ENCODE results near the gene CWC27. TPM values are rescaled to one million over a fixed set of nuclear protein-coding genes. Genes with fewer than 3 reads are reported as not detected.

CWC27 gene
- total RNA-seq, 1 donor from 2014 or later, result 29.3 TPM

DNA sequence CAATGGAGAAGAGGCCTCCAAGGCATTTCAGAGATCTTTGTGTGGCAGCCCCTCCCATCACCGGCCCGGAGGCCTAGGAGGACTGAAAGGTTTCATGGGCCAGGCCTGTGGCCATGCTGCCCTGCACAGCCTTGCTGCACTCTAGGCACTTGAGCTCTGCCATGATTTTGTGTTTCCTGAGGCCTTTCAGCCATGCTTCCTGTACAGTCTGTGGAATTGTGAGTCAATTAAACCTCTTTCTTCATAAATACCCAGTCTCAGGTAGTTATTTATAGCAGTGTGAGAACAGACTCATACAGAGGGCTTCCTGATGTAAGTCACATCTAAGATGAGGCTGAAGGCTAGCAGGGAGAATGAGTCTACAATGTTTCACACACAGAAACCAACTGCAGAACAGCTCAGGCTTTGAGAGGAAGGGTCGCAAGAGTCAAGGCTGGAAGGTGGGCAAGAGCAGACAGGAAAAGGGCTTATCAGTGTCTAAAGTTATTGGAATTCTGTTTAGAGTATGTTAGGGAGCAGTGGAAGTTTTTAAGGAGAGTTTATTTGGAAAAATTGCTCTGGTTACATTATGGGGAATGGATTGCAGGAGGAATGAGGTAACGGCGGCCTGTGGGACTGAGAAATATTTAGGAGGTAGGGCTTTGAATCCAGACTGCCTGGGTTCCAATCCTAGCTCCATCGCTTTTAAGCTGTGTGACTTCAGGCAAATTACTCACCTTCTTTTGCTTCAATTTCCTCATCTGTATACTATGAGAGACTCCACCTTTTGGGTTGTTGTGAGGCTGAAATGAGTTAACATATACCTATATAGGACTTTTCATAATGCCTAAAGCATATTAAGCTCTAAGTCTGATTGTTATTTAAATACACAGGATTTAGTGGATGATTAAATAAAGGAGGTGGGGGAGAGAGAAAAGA lies 291.2 kb downstream of the CWC27 start:
- peaks cover 3% of the 10 kb centered on the region for H3K27me3 Mint-ChIP-seq (ENCODE audit: unreplicated experiment)
- no peak for TF ChIP-seq CTCF (IDR thresholded peaks at IDR 0.05; ENCODE audit: unreplicated experiment)
- no peak for DNase-seq (ENCODE audit: low spot score)
- H3K4me1 Mint-ChIP-seq (ENCODE audit: unreplicated experiment), result peaks cover 2% of the 10 kb centered on the region
- H3K27ac Mint-ChIP-seq (ENCODE audit: unreplicated experiment), result no peak overlapping the region
- H3K4me3 Mint-ChIP-seq (ENCODE audit: unreplicated experiment), result no peak overlapping the region
- no peaks in the 10 kb centered on the region for H3K36me3 Mint-ChIP-seq (ENCODE audit: low read depth, unreplicated experiment)
- no peaks in the 10 kb centered on the region for H3K9me3 Mint-ChIP-seq (ENCODE audit: unreplicated experiment)

DNA sequence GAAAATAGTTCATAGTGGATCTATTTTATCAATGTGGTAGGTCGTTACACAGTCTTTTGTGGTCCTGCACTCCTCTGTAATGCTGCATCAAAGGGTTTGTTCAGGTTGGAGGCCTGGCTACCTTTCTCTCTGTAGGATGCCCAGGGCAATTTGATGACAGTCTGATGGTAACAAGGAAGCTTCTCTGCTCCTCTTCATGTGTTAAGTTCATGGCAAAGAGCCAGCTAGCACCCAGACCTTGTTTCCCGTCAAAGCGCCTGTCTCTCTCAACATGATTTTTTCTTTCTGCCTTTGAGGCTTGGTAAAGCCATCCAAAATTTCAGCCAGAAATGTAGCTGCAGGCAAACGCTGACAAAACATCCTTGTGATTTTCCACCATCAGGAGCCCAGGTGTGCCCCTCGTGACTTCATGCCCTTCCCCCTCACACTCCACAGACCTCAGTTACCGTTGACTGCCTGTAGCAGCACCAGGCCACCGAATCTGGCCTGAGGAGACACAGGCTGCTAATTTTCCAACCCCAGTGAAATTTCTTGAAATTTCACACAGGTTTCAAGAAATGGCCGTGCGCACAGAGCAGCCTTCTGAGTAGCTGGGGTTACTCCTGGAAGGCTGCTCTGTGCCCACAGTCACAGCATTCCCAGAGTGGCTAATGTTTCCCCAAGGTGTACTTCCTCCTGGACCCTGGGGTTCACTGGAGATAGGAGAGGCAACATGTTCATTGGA lies 292.7 kb downstream of the CWC27 start:
- TF ChIP-seq CTCF (IDR thresholded peaks at IDR 0.05; ENCODE audit: unreplicated experiment), result no peak
- Mint-ChIP-seq H3K9me3 (ENCODE audit: unreplicated experiment) (no peaks in the 10 kb centered on the region), H3K27me3 (ENCODE audit: unreplicated experiment) (peaks cover 3% of the 10 kb centered on the region), H3K4me1 (ENCODE audit: unreplicated experiment) (peaks cover 6% of the 10 kb centered on the region), H3K4me3 (ENCODE audit: unreplicated experiment) (no peak overlapping the region), H3K27ac (ENCODE audit: unreplicated experiment) (no peak overlapping the region), H3K36me3 (ENCODE audit: low read depth, unreplicated experiment) (no peaks in the 10 kb centered on the region)
- DNase-seq (ENCODE audit: low spot score), result no peak

GRCh38 chr5:65061974-65062353 lies 293.2 kb downstream of the CWC27 start:
- H3K36me3 Mint-ChIP-seq (ENCODE audit: low read depth, unreplicated experiment), result no peaks in the 10 kb centered on the region
- DNase-seq (ENCODE audit: low spot score), result no peak
- no peak for TF ChIP-seq CTCF (IDR thresholded peaks at IDR 0.05; ENCODE audit: unreplicated experiment)
- H3K4me3 Mint-ChIP-seq (ENCODE audit: unreplicated experiment), result no peak overlapping the region
- H3K27ac Mint-ChIP-seq (ENCODE audit: unreplicated experiment), result peak overlapping the region; percentile 7
- no peaks in the 10 kb centered on the region for H3K9me3 Mint-ChIP-seq (ENCODE audit: unreplicated experiment)
- H3K27me3 Mint-ChIP-seq (ENCODE audit: unreplicated experiment), result peaks cover 2% of the 10 kb centered on the region
- peaks cover 6% of the 10 kb centered on the region for H3K4me1 Mint-ChIP-seq (ENCODE audit: unreplicated experiment)

DNA sequence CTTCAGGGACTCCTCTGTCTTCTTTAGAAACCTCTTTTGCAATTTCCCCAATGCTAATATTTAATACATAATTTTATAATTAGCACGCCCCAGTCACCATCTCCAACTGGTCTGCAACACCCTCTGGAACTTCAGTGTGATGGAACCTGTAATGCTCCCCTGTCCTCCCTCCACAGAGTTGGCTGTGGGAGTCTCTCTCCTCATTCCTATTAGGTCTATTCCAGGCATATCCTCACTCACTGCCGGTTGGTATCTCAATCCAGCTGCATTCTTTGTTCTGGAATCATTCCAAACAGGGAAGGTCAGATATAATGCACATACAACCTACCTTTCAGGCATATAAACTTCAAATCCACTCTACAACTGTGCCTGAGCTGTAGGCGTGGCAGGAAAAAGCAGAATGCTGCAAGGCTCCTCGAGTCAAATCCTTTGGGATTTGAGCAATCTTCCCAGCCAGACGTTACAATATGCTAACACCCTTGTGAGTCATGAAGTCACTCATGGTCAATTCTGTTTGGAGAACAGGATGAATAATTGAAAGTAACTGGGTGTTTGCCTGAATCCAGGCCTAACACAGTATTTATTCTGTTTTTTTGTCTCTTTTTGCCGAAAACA lies 293.8 kb downstream of the CWC27 start:
- no peak for DNase-seq (ENCODE audit: low spot score)
- H3K27ac Mint-ChIP-seq (ENCODE audit: unreplicated experiment), result no peak overlapping the region

More for the DNA sequence above, 293.8 kb downstream of the CWC27 start:
- H3K9me3 Mint-ChIP-seq (ENCODE audit: unreplicated experiment), result no peaks in the 10 kb centered on the region
- H3K4me1 Mint-ChIP-seq (ENCODE audit: unreplicated experiment), result peaks cover 6% of the 10 kb centered on the region
- H3K4me3 Mint-ChIP-seq (ENCODE audit: unreplicated experiment), result no peak overlapping the region
- TF ChIP-seq CTCF (IDR thresholded peaks at IDR 0.05; ENCODE audit: unreplicated experiment), result no peak
- H3K27me3 Mint-ChIP-seq (ENCODE audit: unreplicated experiment), result peaks cover 2% of the 10 kb centered on the region
- H3K36me3 Mint-ChIP-seq (ENCODE audit: low read depth, unreplicated experiment), result no peaks in the 10 kb centered on the region
